HEK293 (cell line): Measurements from ENCODE around the gene ACAA2.
"Not testable (repeated sequence)": the region's sequence is repeated elsewhere in the genome, so short reads cannot be mapped to it uniquely, and the experiment has no call there.

Experiments used
- CTCF ChIA-PET: fragments of 350-600 bp; formaldehyde crosslinking; extraction: SDS; loops from one replicate; lab custom pipeline; 2021; ENCODE audit warnings: antibody characterized with exemption; lab: Yijun Ruan, JAX
- POLR2A ChIA-PET: fragments of 300-600 bp; formaldehyde crosslinking; extraction: SDS; loops from one replicate; lab custom pipeline; 2020; ENCODE audit warnings: antibody characterized with exemption, inconsistent platforms; lab: Yijun Ruan, JAX
- H3K27ac ChIP-seq: fragments of 200-500 bp; sonication (Bioruptor generic); 2 replicates; pipeline ENCODE4 v1.5.1; 2014; ENCODE audit warnings: low read depth, low read length, control low read depth, inconsistent platforms; ENCODE audit errors: extremely low read depth
- H3K36me3 ChIP-seq, 2 experiments: fragments of 200-500 bp in 1 of 2; sonication (Bioruptor generic) in 1 of 2; 1 replicate in 1 of 2; 2 replicates in 1 of 2; pipeline ENCODE4 v1.5.1; 2014 to 2017; ENCODE audit warnings: inconsistent platforms in 2 of 2, low read length in 2 of 2; ENCODE audit not compliant: control insufficient read depth in 2 of 2, insufficient read depth in 1 of 2
- H3K4me1 ChIP-seq: fragments of 200-500 bp; sonication (Bioruptor generic); 2 replicates; pipeline ENCODE4 v1.5.1; 2014; ENCODE audit warnings: mild to moderate bottlenecking, low read length, inconsistent platforms; ENCODE audit not compliant: control insufficient read depth, insufficient read depth
- H3K4me3 ChIP-seq: 2 replicates; pipeline ENCODE4 v1.5.1; 2011; ENCODE audit warnings: low read depth, mild to moderate bottlenecking, control low read depth, low read length, moderate library complexity
- H3K9me3 ChIP-seq: fragments of 200-500 bp; sonication (Bioruptor generic); 2 replicates; pipeline ENCODE4 v1.5.1; 2014; ENCODE audit warnings: low read depth, low read length, inconsistent platforms; ENCODE audit not compliant: control insufficient read depth, insufficient read depth
- EGR2 ChIP-seq: fragments of 450-650 bp; formaldehyde crosslinking; IDR thresholded peaks from 2 replicates; pipeline ENCODE4 v1.5.1; 2016; ENCODE audit warnings: low read depth, missing biosample characterization, missing genetic modification characterization
- FEZF1 ChIP-seq: fragments of 450-650 bp; formaldehyde crosslinking; IDR thresholded peaks from 2 replicates; pipeline ENCODE4 v1.5.1; 2016; ENCODE audit warnings: missing biosample characterization, missing genetic modification characterization
- HOXD13 ChIP-seq: sonication (generic); formaldehyde crosslinking; IDR thresholded peaks from 2 replicates; pipeline ENCODE4 v1.8.0; 2022; ENCODE audit warnings: missing genetic modification reagents, borderline replicate concordance
- KLF16 ChIP-seq: fragments of 450-650 bp; formaldehyde crosslinking; IDR thresholded peaks from 2 replicates; pipeline ENCODE4 v1.5.1; 2017; ENCODE audit warnings: missing biosample characterization, missing genetic modification characterization
- KLF8 ChIP-seq: fragments of 450-650 bp; formaldehyde crosslinking; IDR thresholded peaks from 2 replicates; pipeline ENCODE4 v1.5.1; 2016; ENCODE audit warnings: missing biosample characterization, missing genetic modification characterization
- PRDM1 ChIP-seq: fragments of 450-650 bp; formaldehyde crosslinking; IDR thresholded peaks from 2 replicates; pipeline ENCODE4; 2016; ENCODE audit warnings: missing biosample characterization, missing genetic modification characterization
- ZBTB17 ChIP-seq: fragments of 450-650 bp; formaldehyde crosslinking; IDR thresholded peaks from 2 replicates; pipeline ENCODE4 v1.5.1; 2016; ENCODE audit warnings: missing biosample characterization, missing genetic modification characterization
- ZFHX2 ChIP-seq: fragments of 450-650 bp; formaldehyde crosslinking; conservative IDR thresholded peaks from 2 replicates; pipeline ENCODE4 v1.5.1; 2016; ENCODE audit warnings: missing biosample characterization, missing genetic modification characterization
- ZFP37 ChIP-seq: fragments of 450-650 bp; formaldehyde crosslinking; IDR thresholded peaks from 2 replicates; pipeline ENCODE4 v1.5.1; 2016; ENCODE audit warnings: missing biosample characterization, missing genetic modification characterization
- ZNF132 ChIP-seq: fragments of 450-650 bp; formaldehyde crosslinking; IDR thresholded peaks from 2 replicates; pipeline ENCODE4 v1.5.1; 2017; ENCODE audit warnings: missing biosample characterization, missing genetic modification characterization, borderline replicate concordance
- ZNF335 ChIP-seq: fragments of 450-650 bp; formaldehyde crosslinking; conservative IDR thresholded peaks from 2 replicates; pipeline ENCODE4 v1.5.1; 2016; ENCODE audit warnings: missing biosample characterization, missing genetic modification characterization
- ZNF549 ChIP-seq: fragments of 450-650 bp; IDR thresholded peaks from 2 replicates; pipeline ENCODE4 v1.5.1; 2018; ENCODE audit warnings: missing biosample characterization, missing genetic modification characterization, mild to moderate bottlenecking, inconsistent platforms, moderate library complexity
- TF ChIP-seq, protein P1 (sequence below): fragments of 450-650 bp; formaldehyde crosslinking; IDR thresholded peaks from 2 replicates; pipeline ENCODE4 v1.5.1; 2017; ENCODE audit warnings: missing biosample characterization, missing genetic modification characterization
- TF ChIP-seq, protein P2 (sequence below): fragments of 450-650 bp; formaldehyde crosslinking; IDR thresholded peaks from 2 replicates; pipeline ENCODE4 v1.5.1; 2016; ENCODE audit warnings: missing biosample characterization, missing genetic modification characterization
- TF ChIP-seq, protein P3 (sequence below): fragments of 450-650 bp; formaldehyde crosslinking; IDR thresholded peaks from 2 replicates; pipeline ENCODE4 v1.5.1; 2016; ENCODE audit warnings: missing biosample characterization, missing genetic modification characterization

The ACAA2 gene

DNA sequence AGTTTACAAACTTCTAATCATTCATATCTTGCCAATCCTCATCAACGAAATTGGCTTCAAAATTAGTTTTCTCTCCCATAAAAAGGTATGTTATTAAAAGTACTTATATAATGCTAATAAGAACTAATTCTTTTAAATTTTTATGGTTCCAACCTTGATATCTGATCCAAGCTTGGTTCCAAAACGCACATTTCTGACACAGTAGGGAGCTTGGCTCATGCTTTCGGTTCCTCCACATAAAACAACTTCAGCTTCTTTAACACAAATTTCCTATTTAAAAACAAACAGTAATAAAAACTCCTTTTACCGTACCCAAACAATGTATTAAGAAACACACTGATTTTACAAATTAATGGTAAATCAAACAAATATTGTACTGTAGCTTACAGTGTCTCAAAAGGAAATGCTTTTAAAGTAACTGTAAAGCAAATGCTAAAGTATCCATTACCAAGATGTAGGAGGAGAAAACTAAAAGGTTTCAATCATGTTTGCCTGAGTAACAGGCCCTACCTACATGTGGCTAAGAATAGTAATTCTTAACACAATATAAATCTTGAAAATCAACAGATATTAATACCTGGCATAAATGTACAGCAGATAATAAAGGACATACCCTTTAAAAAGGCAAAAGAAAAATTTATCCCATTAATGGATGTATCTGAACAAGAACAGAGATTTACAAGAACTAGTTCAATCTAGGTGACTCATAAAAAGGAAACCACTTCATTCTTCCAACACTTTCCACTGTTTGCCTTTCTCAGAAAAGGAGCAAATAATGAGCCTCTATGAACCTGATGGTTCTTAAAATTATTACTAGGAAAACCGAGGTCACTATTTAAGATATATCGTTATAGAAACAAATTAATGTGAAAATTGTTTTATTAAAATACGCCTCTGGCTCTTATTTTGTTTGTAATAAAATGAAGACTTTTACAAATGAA is 17.5 kb downstream of the ACAA2 start:
- no peak for TF ChIP-seq HOXD13 (CRISPR knock-in tag)
- TF ChIP-seq ZFP37 (tag by site-specific recombination): no peak
- TF ChIP-seq ZBTB17 (tag by site-specific recombination): no peak
- no peak for TF ChIP-seq KLF16
- 0 out of 2 replicates have a peak, but pooled peaks have one; percentile 11 for TF ChIP-seq FEZF1 (tag by site-specific recombination)
- 0 out of 2 replicates have a peak, but pooled peaks have one; percentile 29 for TF ChIP-seq ZNF335
- TF ChIP-seq ZNF132 (tag by site-specific recombination): no peak
- TF ChIP-seq, protein P1, sequence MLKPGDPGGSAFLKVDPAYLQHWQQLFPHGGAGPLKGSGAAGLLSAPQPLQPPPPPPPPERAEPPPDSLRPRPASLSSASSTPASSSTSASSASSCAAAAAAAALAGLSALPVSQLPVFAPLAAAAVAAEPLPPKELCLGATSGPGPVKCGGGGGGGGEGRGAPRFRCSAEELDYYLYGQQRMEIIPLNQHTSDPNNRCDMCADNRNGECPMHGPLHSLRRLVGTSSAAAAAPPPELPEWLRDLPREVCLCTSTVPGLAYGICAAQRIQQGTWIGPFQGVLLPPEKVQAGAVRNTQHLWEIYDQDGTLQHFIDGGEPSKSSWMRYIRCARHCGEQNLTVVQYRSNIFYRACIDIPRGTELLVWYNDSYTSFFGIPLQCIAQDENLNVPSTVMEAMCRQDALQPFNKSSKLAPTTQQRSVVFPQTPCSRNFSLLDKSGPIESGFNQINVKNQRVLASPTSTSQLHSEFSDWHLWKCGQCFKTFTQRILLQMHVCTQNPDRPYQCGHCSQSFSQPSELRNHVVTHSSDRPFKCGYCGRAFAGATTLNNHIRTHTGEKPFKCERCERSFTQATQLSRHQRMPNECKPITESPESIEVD (tag by site-specific recombination): peak; percentile 79
- TF ChIP-seq ZNF549 (tag by site-specific recombination): no peak
- TF ChIP-seq PRDM1: peak; percentile 88
- TF ChIP-seq, protein P2, sequence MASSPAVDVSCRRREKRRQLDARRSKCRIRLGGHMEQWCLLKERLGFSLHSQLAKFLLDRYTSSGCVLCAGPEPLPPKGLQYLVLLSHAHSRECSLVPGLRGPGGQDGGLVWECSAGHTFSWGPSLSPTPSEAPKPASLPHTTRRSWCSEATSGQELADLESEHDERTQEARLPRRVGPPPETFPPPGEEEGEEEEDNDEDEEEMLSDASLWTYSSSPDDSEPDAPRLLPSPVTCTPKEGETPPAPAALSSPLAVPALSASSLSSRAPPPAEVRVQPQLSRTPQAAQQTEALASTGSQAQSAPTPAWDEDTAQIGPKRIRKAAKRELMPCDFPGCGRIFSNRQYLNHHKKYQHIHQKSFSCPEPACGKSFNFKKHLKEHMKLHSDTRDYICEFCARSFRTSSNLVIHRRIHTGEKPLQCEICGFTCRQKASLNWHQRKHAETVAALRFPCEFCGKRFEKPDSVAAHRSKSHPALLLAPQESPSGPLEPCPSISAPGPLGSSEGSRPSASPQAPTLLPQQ: 0 out of 2 replicates have a peak, but pooled peaks have one; percentile 12
- TF ChIP-seq, protein P3, sequence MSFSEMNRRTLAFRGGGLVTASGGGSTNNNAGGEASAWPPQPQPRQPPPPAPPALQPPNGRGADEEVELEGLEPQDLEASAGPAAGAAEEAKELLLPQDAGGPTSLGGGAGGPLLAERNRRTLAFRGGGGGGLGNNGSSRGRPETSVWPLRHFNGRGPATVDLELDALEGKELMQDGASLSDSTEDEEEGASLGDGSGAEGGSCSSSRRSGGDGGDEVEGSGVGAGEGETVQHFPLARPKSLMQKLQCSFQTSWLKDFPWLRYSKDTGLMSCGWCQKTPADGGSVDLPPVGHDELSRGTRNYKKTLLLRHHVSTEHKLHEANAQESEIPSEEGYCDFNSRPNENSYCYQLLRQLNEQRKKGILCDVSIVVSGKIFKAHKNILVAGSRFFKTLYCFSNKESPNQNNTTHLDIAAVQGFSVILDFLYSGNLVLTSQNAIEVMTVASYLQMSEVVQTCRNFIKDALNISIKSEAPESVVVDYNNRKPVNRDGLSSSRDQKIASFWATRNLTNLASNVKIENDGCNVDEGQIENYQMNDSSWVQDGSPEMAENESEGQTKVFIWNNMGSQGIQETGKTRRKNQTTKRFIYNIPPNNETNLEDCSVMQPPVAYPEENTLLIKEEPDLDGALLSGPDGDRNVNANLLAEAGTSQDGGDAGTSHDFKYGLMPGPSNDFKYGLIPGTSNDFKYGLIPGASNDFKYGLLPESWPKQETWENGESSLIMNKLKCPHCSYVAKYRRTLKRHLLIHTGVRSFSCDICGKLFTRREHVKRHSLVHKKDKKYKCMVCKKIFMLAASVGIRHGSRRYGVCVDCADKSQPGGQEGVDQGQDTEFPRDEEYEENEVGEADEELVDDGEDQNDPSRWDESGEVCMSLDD (tag by site-specific recombination): no peak
- TF ChIP-seq, all 188 proteins: peak for 5
- no peak overlapping the region for H3K4me3 ChIP-seq
- ChIA-PET POLR2A (no interaction called here), CTCF (interaction anchor here (0.9 kb wide), 1 partner anchor 11 kb away, joined by 4 read pairs; no protein-coding TSS in a partner anchor)
- no peak overlapping the region for H3K27ac ChIP-seq
- H3K4me1 ChIP-seq: peaks cover 9% of the 10 kb centered on the region
- no peaks in the 10 kb centered on the region for H3K9me3 ChIP-seq
- H3K36me3 ChIP-seq: peaks cover 54 to 57% of the 10 kb centered on the region in 2 experiments

DNA sequence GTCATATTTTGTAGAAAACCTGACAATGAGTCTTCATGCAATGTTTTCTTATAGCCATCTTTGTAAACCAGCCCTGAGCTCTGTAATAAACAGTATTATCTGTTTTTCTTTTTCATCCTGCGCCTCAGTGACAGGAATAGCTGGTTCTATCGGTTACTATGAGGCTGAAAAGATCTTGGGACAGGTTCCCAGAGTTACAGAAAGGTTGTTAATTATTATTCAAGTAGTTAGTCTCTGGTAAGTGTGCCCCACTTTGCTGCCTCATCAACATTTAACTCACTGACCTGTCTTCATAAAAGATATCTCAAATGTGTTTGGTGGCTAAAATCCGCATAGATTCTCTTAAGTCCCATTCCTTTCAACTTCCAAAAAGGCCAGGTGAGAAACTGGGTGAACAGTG is 18.6 kb downstream of the ACAA2 start:
- H3K4me3 ChIP-seq: no peak overlapping the region
- peaks cover 66 to 68% of the 10 kb centered on the region in 2 experiments for H3K36me3 ChIP-seq
- ChIA-PET CTCF (interaction anchor here (0.7 to 1.1 kb wide), 2 partner anchors 64 to 66 kb away, joined by 3 to 4 read pairs; no protein-coding TSS in a partner anchor), POLR2A (no interaction called here)
- no peaks in the 10 kb centered on the region for H3K9me3 ChIP-seq
- H3K4me1 ChIP-seq: peaks cover 9% of the 10 kb centered on the region
- TF ChIP-seq KLF8 (tag by site-specific recombination): no peak
- no peak overlapping the region for H3K27ac ChIP-seq

DNA sequence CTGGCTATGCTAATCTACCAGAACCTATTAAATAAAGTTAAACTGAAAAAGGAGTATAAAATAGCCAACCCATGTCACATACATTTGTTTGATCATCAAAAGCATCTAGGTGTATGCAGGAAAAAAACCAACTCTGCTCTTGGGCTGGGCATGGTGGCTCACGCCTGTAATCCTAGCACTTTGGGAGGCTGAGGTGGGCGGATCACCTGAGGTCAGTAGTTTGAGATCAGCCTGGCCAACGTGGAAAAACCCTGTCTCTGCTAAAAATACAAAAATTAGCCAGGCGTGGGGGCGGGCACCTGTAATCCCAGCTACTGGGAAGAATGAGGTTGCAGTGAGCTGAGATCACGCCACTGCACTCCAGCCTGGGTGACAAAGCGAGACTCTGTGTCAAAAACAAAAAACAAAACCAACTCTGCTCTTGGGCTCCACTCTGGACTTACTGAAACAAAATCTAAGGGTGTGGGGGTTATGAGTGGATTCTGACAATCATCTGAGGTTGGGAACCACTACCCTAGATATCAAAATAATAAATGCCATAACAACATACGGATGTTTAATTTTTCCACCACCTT is 23.7 kb downstream of the ACAA2 start:
- TF ChIP-seq ZFHX2 (tag by site-specific recombination) (peak; percentile 70), EGR2 (tag by site-specific recombination) (peak; percentile 47; the same call in 1 of the 2 replicates)
- H3K9me3 ChIP-seq, H3K4me3 ChIP-seq, H3K4me1 ChIP-seq, H3K27ac ChIP-seq, POLR2A ChIA-PET: not testable (repeated sequence)
- H3K36me3 ChIP-seq: peaks cover 63 to 81% of the 10 kb centered on the region in 2 experiments
- CTCF ChIA-PET: interaction anchor here (0.8 to 1.6 kb wide), 3 partner anchors 12 to 414 kb away, joined by 3 to 4 read pairs (median 4); no protein-coding TSS in a partner anchor
